GM19035 (cell line): ENCODE measurements around the gene TCAP.

ENCODE experiments used
- ATAC-seq: cut with Tn5 transposase; IDR thresholded peaks from one replicate; pipeline ENCODE4 v1.9.1; 2021; ENCODE audit not compliant: unreplicated experiment

TCAP gene

GRCh38 chr17:39666231-39666600 lies 1.1 kb downstream of the TCAP start:
- ATAC-seq = no peak

- no peak for ATAC-seq
Observed at GRCh38 chr17:39666601-39667261, 1.6 kb downstream of the TCAP start.

- ATAC-seq = no peak
Observed at GRCh38 chr17:39667262-39667944, 2.3 kb downstream of the TCAP start.

GRCh38 chr17:39667945-39668924 lies 3.1 kb downstream of the TCAP start, which contains the start of gene PNMT:
Gene PNMT (plus strand): TSS chr17:39668453. CDS start chr17:39668476, 23 bp downstream.
- no peak for ATAC-seq

- ATAC-seq = no peak
Observed at GRCh38 chr17:39669897-39670735, 5.0 kb downstream of the TCAP start.

- ATAC-seq = no peak
Observed at GRCh38 chr17:39670746-39671145, 5.6 kb downstream of the TCAP start.

GRCh38 chr17:39671651-39672521 lies 6.7 kb downstream of the TCAP start:
- ATAC-seq = no peak

GRCh38 chr17:39672522-39673334 lies 7.6 kb downstream of the TCAP start:
- no peak for ATAC-seq

GRCh38 chr17:39673335-39674081 lies 8.4 kb downstream of the TCAP start:
- no peak for ATAC-seq

- no peak for ATAC-seq
Observed at GRCh38 chr17:39674179-39674578, 9.0 kb downstream of the TCAP start.

GRCh38 chr17:39674702-39675389 lies 9.7 kb downstream of the TCAP start:
- no peak for ATAC-seq

- ATAC-seq = no peak
Observed at GRCh38 chr17:39675390-39676082, 10.4 kb downstream of the TCAP start.

GRCh38 chr17:39676198-39676819 lies 11.2 kb downstream of the TCAP start:
- no peak for ATAC-seq

- no peak for ATAC-seq
Observed at GRCh38 chr17:39677072-39677471, 11.9 kb downstream of the TCAP start.

GRCh38 chr17:39677542-39678339 lies 12.6 kb downstream of the TCAP start:
- ATAC-seq = no peak
